ENCODE measurements around the gene PTAR1. TPM values are rescaled to one million over a fixed set of nuclear protein-coding genes. Genes with fewer than 3 reads are reported as not detected.

PTAR1 gene
- total and polyA plus RNA-seq, 2 donors from 2014 or later = 7.7 to 61.4 TPM

GRCh38 chr9:69683927-69684326 is 75.9 kb downstream of the PTAR1 start:
- Histone ChIP-seq H3K4me3 (ENCODE audit: low read length in 3 of 3) (no peak overlapping the region), H3K27ac (ENCODE audit: low read depth in 2 of 2, low read length in 2 of 2) (no peak overlapping the region), H3K9me3 (ENCODE audit: control insufficient read depth in 2 of 3, insufficient read depth in 1 of 3, low read length in 3 of 3) (no peaks in the 10 kb centered on the region), H3K36me3 (ENCODE audit: control insufficient read depth in 2 of 3, insufficient read depth in 3 of 3, low read length in 3 of 3) (no peaks in the 10 kb centered on the region), H3K9ac (ENCODE audit: low read length in 3 of 3) (no peak overlapping the region), H3K4me1 (ENCODE audit: control insufficient read depth in 2 of 3, insufficient read depth in 2 of 3, low read depth in 1 of 3, low read length in 3 of 3) (no peaks in the 10 kb centered on the region), H3K27me3 (ENCODE audit: control insufficient read depth, insufficient read depth, low read length) (no peaks in the 10 kb centered on the region)
- no peak for FAIRE-seq
- no peak for TF ChIP-seq CTCF (IDR thresholded peaks at IDR 0.05; ENCODE audit: borderline replicate concordance, extremely low read depth, insufficient read depth)
- DNase-seq = no peak
- intact Hi-C loops (cut with DNase I) = no loop called here

GRCh38 chr9:69678843-69679538 is 80.8 kb downstream of the PTAR1 start:
- no peak for FAIRE-seq
- no peak overlapping the region for H3K4me3 ChIP-seq (ENCODE audit: low read length in 3 of 3)
- DNase-seq = no peak
- no peaks in the 10 kb centered on the region for H3K36me3 ChIP-seq (ENCODE audit: control insufficient read depth in 2 of 3, insufficient read depth in 3 of 3, low read length in 3 of 3)
- H3K27ac ChIP-seq (ENCODE audit: low read depth in 2 of 2, low read length in 2 of 2) = no peak overlapping the region
- intact Hi-C loops (cut with DNase I) = no loop called here
- no peaks in the 10 kb centered on the region for H3K27me3 ChIP-seq (ENCODE audit: control insufficient read depth, insufficient read depth, low read length)
- H3K9me3 ChIP-seq (ENCODE audit: control insufficient read depth in 2 of 3, insufficient read depth in 1 of 3, low read length in 3 of 3) = no peaks in the 10 kb centered on the region
- no peaks in the 10 kb centered on the region for H3K4me1 ChIP-seq (ENCODE audit: control insufficient read depth in 2 of 3, insufficient read depth in 2 of 3, low read depth in 1 of 3, low read length in 3 of 3)
- TF ChIP-seq CTCF (IDR thresholded peaks at IDR 0.05; ENCODE audit: borderline replicate concordance, extremely low read depth, insufficient read depth) = no peak
- no peak overlapping the region for H3K9ac ChIP-seq (ENCODE audit: low read length in 3 of 3)

GRCh38 chr9:69677931-69678330 is 81.9 kb downstream of the PTAR1 start:
- Histone ChIP-seq H3K4me3 (ENCODE audit: low read length in 3 of 3) (no peak overlapping the region), H3K27me3 (ENCODE audit: control insufficient read depth, insufficient read depth, low read length) (no peaks in the 10 kb centered on the region), H3K27ac (ENCODE audit: low read depth in 2 of 2, low read length in 2 of 2) (no peak overlapping the region), H3K36me3 (ENCODE audit: control insufficient read depth in 2 of 3, insufficient read depth in 3 of 3, low read length in 3 of 3) (no peaks in the 10 kb centered on the region), H3K9ac (ENCODE audit: low read length in 3 of 3) (no peak overlapping the region), H3K9me3 (ENCODE audit: control insufficient read depth in 2 of 3, insufficient read depth in 1 of 3, low read length in 3 of 3) (no peaks in the 10 kb centered on the region), H3K4me1 (ENCODE audit: control insufficient read depth in 2 of 3, insufficient read depth in 2 of 3, low read depth in 1 of 3, low read length in 3 of 3) (no peaks in the 10 kb centered on the region)
- intact Hi-C loops (cut with DNase I) = no loop called here
- no peak for FAIRE-seq
- TF ChIP-seq CTCF (IDR thresholded peaks at IDR 0.05; ENCODE audit: borderline replicate concordance, extremely low read depth, insufficient read depth) = no peak
- DNase-seq = no peak

- no peaks in the 10 kb centered on the region for H3K36me3 ChIP-seq (ENCODE audit: control insufficient read depth in 2 of 3, insufficient read depth in 3 of 3, low read length in 3 of 3)
- intact Hi-C loops (cut with DNase I) = no loop called here
- DNase-seq (no peak), FAIRE-seq (no peak)
- H3K4me1 ChIP-seq (ENCODE audit: control insufficient read depth in 2 of 3, insufficient read depth in 2 of 3, low read depth in 1 of 3, low read length in 3 of 3) = peaks cover 0 to 5% (median under 1%) of the 10 kb centered on the region in 3 donors
- H3K9me3 ChIP-seq (ENCODE audit: control insufficient read depth in 2 of 3, insufficient read depth in 1 of 3, low read length in 3 of 3) = no peaks in the 10 kb centered on the region
- no peak overlapping the region for H3K27ac ChIP-seq (ENCODE audit: low read depth in 2 of 2, low read length in 2 of 2)
- no peaks in the 10 kb centered on the region for H3K27me3 ChIP-seq (ENCODE audit: control insufficient read depth, insufficient read depth, low read length)
- H3K4me3 ChIP-seq (ENCODE audit: low read length in 3 of 3) = no peak overlapping the region
- H3K9ac ChIP-seq (ENCODE audit: low read length in 3 of 3) = no peak overlapping the region
- no peak for TF ChIP-seq CTCF (IDR thresholded peaks at IDR 0.05; ENCODE audit: borderline replicate concordance, extremely low read depth, insufficient read depth)
Measured at GRCh38 chr9:69675563-69675962, 84.2 kb downstream of the PTAR1 start.
